NCI-H2107 treated with DMSO at 0.1 percent for 48 hours (cell line): ENCODE results near the gene DBF4B.
A peak's percentile ranks its signal among the peaks of the same experiment; 100 is the strongest.
"Not testable (repeated sequence)": the region's sequence is repeated elsewhere in the genome, so short reads cannot be mapped to it uniquely, and the experiment has no call there.

Experiments
- DNase-seq: peaks from one replicate; lab custom pipeline; 2025; ENCODE audit not compliant: unreplicated experiment; lab: John Stamatoyannopoulos, UW

Gene DBF4B

GRCh38 chr17:44708401-44709263 is at the start of gene DBF4B:
DBF4B (plus strand) TSS chr17:44708665; CDS start chr17:44708821, 156 bp downstream.
- peak; percentile 79 for DNase-seq

DNA sequence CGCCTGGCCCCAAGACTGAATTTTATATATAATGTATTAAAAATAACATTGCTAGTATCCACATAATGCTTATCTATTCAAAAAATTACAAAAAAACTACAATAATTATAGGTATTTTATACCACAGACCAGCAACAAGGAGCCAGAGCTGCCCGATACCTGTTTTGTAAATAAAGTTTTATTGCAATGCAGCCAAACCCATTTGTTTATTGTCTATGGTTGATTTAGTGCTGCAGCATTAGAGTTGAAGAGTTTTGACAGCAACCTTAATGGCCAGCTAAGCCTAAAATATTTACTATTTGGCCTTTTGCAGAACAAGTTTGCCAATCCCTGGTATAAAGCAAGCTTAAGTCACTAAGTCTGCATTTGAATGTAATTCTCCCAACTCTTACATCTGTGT is 46.6 kb upstream of the DBF4B start:
- no peak for DNase-seq

- DNase-seq, result no peak
Measured at GRCh38 chr17:44663095-44663494, 45.4 kb upstream of the DBF4B start.

GRCh38 chr17:44664867-44665266 is 43.6 kb upstream of the DBF4B start:
- DNase-seq, result no peak

DNA sequence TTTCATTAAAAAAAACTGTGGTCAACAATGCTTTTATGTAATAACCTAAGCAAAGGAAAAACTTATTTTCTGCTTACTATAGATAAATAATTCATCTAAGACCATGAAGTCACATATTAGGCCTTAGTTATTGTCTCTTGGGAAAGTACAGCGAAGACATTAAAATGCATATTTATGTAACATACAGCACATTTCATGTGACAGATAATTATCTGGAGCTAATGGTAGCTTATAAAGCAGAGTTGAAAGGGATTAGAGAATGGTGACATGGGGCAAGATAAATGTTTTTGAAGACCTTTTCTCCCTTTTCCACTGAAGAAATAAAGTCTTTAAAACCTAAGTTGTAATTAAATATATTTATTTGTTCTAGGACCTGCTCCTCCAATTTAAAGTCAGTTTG is 42.5 kb upstream of the DBF4B start:
- DNase-seq, result no peak

DNA sequence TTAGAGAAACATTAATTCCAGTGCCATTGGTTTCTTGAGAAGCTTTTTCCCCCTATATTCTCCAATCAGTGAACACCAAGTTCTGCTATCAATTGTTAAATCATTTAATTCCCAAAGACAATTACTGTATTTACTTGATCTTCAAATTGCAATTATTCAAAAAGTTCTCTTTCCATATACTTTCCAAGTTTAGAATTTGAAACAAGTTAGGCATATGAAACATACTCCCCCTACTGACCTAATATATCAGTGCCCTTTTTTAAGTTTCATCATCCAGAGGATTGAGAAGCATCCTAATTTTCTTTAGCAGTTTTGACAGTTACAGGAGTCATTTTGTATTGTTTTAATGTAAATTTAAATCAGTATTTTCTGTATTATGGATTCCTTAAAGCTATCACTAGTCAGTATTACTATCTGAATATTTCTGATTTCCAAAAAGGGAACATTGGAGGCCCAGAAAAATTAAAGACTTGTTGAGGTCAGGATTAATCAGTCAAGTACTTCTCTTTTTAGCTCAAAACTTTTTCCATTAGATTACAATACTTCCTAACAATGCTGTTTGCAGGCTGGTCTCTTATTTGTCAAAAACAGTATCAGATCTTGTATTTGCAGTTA is 35.9 kb upstream of the DBF4B start:
- DNase-seq, result peak; percentile 8

GRCh38 chr17:44673893-44674292 is 34.6 kb upstream of the DBF4B start:
- DNase-seq, result no peak

DNA sequence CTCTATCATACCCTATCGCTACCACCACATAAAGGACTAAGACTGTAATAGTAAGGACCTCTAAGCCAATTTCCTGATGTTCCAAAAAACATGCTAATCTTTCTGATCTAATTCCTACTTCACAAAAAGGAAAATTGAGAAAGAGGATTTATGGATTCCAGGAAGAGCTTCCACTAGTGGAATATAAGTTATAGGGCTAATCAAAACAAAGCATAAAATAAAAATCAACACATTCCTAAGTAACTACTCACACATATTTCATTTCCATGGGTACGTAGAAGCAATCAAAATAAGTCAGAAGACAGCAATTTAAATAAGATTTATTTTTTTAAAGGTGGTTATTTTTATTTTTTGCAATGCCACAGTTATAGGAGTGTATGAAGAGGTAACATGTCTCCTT is 31.3 kb upstream of the DBF4B start:
- no peak for DNase-seq

GRCh38 chr17:44683303-44683702 is 25.2 kb upstream of the DBF4B start:
- DNase-seq, result not testable (repeated sequence)

GRCh38 chr17:44687756-44688155 is 20.7 kb upstream of the DBF4B start:
- no peak for DNase-seq

DNA sequence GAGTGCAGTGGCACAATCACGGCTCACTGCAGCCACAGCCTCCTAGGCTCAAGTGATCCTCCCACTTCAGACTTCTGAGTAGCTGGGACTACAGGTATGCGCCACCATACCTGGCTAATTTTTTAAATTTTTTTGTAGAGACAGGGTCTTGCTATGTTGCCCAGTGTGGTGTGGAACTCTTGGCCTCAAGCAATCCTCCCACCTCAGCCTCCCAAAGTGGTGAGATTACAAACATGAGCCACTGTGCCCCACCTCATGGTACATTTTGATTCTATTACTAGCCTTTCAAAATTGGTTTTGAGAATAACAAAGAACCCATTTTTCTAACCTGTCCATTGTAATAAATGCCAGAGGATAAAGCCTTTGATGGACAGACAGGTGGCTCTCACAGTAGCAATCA is 20.3 kb upstream of the DBF4B start:
- no peak for DNase-seq

DNA sequence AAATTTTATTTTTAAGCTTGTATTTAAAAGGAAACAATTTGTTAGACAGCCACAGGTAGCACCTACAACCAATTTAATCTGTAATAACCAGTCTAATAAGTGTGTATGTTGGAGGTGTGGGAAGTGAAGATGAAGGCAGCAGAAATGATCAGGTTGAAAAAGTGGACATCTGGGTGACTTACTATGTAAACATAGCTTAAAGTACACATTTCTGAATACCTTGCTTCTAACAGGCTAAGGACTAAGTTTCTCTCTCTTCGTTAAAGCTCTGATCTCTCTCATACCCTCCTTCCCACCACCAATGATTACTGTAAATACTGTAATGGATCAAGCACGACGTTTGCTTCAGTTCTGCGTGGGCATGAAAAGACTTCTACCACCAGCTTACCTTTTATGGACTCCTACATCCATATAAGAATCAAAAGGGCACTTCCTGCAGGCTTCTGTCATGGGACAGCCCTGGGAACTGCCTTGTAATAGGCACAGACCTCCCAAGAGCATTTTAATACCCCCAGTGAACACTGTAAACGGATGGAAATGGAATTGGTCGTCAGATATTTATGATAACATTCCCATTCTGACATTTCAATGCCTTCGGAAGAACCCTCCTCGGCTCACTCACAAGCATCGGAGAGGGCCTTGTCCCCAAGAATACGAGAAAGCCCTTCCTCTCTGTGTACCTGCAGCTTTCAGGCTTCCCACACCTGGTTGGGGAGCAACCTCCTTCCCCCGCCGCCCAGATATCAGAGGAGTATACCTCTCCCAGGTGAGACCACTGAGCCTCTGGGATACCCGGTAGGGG is 19.6 kb upstream of the DBF4B start:
- DNase-seq, result no peak

GRCh38 chr17:44689477-44690217 is 18.8 kb upstream of the DBF4B start, which contains the start of gene CCDC43:
CCDC43 (minus strand) TSS chr17:44689776; CDS start chr17:44689753, 23 bp downstream.
- peak; percentile 59 for DNase-seq

DNA sequence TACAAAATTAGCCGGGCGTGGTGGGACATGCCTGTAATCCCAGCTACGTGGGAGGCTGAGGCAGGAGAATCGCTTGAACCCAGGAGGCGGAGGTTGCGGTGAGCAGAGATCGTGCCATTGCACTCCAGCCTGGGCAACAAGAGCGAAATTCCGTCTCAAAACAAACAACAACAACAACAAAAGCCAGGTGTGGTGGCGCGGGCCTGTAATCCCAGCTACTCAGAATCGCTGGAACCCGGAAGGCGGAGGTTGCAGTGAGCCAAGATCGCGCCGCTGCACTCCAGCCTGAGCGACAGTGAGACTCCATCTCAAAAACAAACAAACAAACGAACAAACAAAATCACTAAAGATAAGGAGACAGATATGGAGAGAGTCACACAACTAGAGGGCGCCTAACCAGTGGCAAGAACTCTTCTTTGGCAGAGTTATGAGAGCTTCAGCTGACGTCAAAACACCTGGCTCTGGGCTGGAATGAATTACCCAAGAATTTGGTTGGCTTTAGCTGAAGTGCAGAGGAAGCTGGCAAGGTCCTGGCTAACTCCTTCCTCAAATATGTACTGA is 17.6 kb upstream of the DBF4B start:
- peak; percentile 3 for DNase-seq

DNA sequence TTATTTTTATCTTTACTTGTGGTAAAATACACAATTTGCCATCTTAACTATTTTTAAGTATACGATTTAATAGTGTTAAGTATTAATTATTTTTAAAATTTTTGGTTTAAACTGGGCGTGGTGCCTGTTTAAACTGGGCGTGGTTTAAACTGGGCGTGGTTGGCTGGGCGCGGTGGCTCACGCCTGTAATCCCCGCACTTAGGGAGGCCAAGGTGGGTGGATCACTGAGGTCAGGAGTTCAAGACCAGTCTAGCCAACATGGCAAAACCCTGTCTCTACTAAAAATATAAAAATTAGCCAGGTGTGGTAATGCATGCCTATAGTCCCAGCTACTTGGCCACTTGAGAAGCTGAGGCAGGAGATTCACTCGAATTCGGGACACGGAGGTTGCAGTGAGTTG is 14.9 kb upstream of the DBF4B start:
- no peak for DNase-seq

DNA sequence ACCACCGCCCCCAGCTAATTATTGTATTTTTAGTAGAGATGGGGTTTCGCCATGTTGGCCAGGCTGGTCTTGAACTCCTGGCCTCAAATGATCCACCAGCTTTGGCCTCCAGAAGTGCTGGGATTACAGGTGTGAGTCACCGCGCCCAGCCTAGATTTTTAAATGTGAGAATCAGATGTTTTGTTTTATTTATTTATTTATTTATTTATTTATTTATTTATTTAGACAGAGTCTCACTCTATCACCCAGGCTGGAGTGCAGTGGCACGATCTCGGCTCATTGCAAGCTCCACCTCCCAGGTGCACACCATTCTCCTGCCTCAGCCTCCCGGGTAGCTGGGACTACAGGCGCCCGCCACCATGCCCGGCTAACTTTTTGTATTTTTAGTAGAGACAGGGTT is 8.2 kb upstream of the DBF4B start:
- not testable (repeated sequence) for DNase-seq

GRCh38 chr17:44707755-44708400 is 587 bp upstream of the DBF4B start:
- DNase-seq, result no peak

- DNase-seq, result no peak
Measured at GRCh38 chr17:44719444-44719843, 11.0 kb downstream of the DBF4B start.

DNA sequence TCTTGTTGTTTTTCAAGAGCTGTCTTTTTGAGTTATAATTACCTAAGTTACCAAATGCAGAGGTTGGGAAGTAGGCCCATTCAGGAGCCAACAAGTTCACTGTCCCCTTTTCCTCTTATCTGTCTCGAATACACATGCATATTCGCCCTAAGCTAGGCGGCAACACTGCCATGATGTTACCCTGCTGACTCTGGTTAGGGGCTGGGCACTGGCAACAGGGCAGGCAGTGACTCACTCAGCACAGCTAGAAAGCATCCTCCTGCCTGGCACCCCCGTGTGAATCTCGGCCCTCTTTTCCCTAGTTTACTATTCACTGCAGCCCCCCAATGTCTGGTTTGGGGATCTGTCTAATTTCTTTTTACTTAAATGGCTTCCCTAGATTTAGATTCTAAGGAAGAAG is 13.8 kb downstream of the DBF4B start:
- no peak for DNase-seq

- DNase-seq, result not testable (repeated sequence)
Measured at GRCh38 chr17:44726121-44726520, 17.7 kb downstream of the DBF4B start.
